Measurements from ENCODE around the gene THRB. TPM values are rescaled to one million over a fixed set of nuclear protein-coding genes. Genes with fewer than 3 reads are reported as not detected.
"Not testable (repeated sequence)": the region's sequence is repeated elsewhere in the genome, so short reads cannot be mapped to it uniquely, and the experiment has no call there.

The THRB gene
- total RNA-seq, 1 donor from 2014 or later: 0.56 TPM

- no peak for DNase-seq
- H3K4me3 Mint-ChIP-seq (ENCODE audit: unreplicated experiment): no peak overlapping the region
- H3K27me3 Mint-ChIP-seq (ENCODE audit: unreplicated experiment): no peaks in the 10 kb centered on the region
- H3K4me1 Mint-ChIP-seq (ENCODE audit: low read depth, unreplicated experiment): no peaks in the 10 kb centered on the region
- no peak overlapping the region for H3K27ac Mint-ChIP-seq (ENCODE audit: unreplicated experiment)
- H3K36me3 Mint-ChIP-seq (ENCODE audit: unreplicated experiment): no peaks in the 10 kb centered on the region
- peaks cover 2% of the 10 kb centered on the region for H3K9me3 Mint-ChIP-seq (ENCODE audit: unreplicated experiment)
- TF ChIP-seq, protein P1, sequence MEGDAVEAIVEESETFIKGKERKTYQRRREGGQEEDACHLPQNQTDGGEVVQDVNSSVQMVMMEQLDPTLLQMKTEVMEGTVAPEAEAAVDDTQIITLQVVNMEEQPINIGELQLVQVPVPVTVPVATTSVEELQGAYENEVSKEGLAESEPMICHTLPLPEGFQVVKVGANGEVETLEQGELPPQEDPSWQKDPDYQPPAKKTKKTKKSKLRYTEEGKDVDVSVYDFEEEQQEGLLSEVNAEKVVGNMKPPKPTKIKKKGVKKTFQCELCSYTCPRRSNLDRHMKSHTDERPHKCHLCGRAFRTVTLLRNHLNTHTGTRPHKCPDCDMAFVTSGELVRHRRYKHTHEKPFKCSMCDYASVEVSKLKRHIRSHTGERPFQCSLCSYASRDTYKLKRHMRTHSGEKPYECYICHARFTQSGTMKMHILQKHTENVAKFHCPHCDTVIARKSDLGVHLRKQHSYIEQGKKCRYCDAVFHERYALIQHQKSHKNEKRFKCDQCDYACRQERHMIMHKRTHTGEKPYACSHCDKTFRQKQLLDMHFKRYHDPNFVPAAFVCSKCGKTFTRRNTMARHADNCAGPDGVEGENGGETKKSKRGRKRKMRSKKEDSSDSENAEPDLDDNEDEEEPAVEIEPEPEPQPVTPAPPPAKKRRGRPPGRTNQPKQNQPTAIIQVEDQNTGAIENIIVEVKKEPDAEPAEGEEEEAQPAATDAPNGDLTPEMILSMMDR (IDR thresholded peaks at IDR 0.05; ENCODE audit: partially characterized antibody, unreplicated experiment): no peak
These were observed 392.9 kb downstream of the THRB start for GRCh38 chr3:24101676-24102168.

DNA sequence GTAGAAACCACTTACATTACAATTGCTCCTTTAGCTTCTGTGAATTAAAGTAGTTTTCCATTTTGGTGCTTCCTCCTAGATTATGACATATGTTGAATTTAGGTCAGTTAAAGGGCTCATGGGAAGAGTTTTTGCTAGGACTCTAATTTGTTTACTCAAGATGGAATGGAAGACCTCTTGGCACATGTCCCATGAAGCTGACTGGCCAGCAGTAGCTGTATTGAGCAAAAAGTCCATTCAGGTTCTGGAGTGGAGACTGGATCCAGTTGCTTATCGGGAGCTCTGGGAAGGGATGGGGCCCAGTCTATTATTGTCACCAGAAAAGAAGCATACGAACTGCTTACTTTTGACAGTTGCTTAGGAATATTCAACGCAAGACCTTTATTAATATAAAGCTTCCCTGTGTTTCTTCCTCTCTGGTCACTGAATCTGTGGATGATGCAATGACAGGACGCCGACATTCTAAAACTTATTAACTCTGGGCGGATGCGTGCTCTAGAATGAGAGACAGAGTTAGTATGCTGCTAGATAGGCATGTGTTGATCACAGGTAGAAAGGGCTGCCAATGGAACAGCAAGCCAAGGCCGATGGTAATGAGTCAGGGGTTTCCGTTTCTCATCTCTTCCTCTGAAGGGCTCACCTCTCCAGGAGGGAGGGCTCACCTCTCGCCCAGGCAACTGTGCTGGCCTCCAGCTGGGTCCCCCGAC, 393.8 kb downstream of the THRB start:
- Mint-ChIP-seq H3K27ac (ENCODE audit: unreplicated experiment) (no peak overlapping the region), H3K27me3 (ENCODE audit: unreplicated experiment) (no peaks in the 10 kb centered on the region), H3K4me3 (ENCODE audit: unreplicated experiment) (no peak overlapping the region), H3K4me1 (ENCODE audit: low read depth, unreplicated experiment) (no peaks in the 10 kb centered on the region), H3K9me3 (ENCODE audit: unreplicated experiment) (peaks cover 2% of the 10 kb centered on the region), H3K36me3 (ENCODE audit: unreplicated experiment) (no peaks in the 10 kb centered on the region)
- TF ChIP-seq, protein P1 (IDR thresholded peaks at IDR 0.05; ENCODE audit: partially characterized antibody, unreplicated experiment): no peak
- no peak for DNase-seq

- Mint-ChIP-seq H3K4me3 (ENCODE audit: unreplicated experiment) (no peak overlapping the region), H3K4me1 (ENCODE audit: low read depth, unreplicated experiment) (no peaks in the 10 kb centered on the region), H3K36me3 (ENCODE audit: unreplicated experiment) (no peaks in the 10 kb centered on the region), H3K27ac (ENCODE audit: unreplicated experiment) (no peak overlapping the region), H3K27me3 (ENCODE audit: unreplicated experiment) (no peaks in the 10 kb centered on the region), H3K9me3 (ENCODE audit: unreplicated experiment) (peaks cover 2% of the 10 kb centered on the region)
- DNase-seq: no peak
- TF ChIP-seq, protein P1 (IDR thresholded peaks at IDR 0.05; ENCODE audit: partially characterized antibody, unreplicated experiment): no peak
These were observed 397.9 kb downstream of the THRB start for GRCh38 chr3:24096695-24097290.

GRCh38 chr3:24096271-24096670, 398.4 kb downstream of the THRB start:
- Mint-ChIP-seq H3K36me3 (ENCODE audit: unreplicated experiment) (no peaks in the 10 kb centered on the region), H3K27ac (ENCODE audit: unreplicated experiment) (no peak overlapping the region), H3K4me1 (ENCODE audit: low read depth, unreplicated experiment) (no peaks in the 10 kb centered on the region), H3K9me3 (ENCODE audit: unreplicated experiment) (peaks cover 2% of the 10 kb centered on the region), H3K27me3 (ENCODE audit: unreplicated experiment) (no peaks in the 10 kb centered on the region), H3K4me3 (ENCODE audit: unreplicated experiment) (no peak overlapping the region)
- no peak for DNase-seq
- TF ChIP-seq, protein P1 (IDR thresholded peaks at IDR 0.05; ENCODE audit: partially characterized antibody, unreplicated experiment): no peak

- not testable (repeated sequence) for H3K9me3 Mint-ChIP-seq (ENCODE audit: unreplicated experiment); H3K36me3 Mint-ChIP-seq (ENCODE audit: unreplicated experiment); H3K27ac Mint-ChIP-seq (ENCODE audit: unreplicated experiment); H3K27me3 Mint-ChIP-seq (ENCODE audit: unreplicated experiment); DNase-seq; H3K4me3 Mint-ChIP-seq (ENCODE audit: unreplicated experiment); H3K4me1 Mint-ChIP-seq (ENCODE audit: low read depth, unreplicated experiment)
These were observed 399.8 kb downstream of the THRB start for GRCh38 chr3:24094818-24095217.

All from glutamatergic neuron (in vitro differentiated cells).